A204.1 (cell line): ENCODE results near the gene PREP.
A peak's percentile ranks its signal among the peaks of the same experiment; 100 is the strongest.

Experiments used
- FAIRE-seq: peaks from 2 replicates; lab custom pipeline; 2012; peaks lifted over from hg19 to GRCh38; lab: Jason Lieb, UNC

PREP gene

DNA sequence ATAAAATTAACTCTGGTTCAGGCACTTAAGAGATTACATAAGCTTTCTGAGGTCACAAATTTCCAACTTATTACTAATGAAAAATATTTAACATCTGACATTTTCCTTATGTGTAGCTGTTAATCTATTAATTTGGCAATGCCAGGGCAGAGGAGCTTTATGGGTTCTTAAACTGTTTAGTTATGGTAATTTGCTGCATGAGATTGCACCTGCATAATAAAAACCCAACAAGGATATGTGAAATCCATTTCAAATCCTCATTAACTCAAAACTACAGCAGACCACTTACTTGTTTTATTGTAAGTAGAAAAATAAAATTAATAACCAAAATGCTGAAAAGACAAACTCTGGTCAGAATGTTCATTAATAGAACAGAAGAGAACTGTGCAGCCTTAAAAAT is 98.1 kb downstream of the PREP start:
- no peak for FAIRE-seq

DNA sequence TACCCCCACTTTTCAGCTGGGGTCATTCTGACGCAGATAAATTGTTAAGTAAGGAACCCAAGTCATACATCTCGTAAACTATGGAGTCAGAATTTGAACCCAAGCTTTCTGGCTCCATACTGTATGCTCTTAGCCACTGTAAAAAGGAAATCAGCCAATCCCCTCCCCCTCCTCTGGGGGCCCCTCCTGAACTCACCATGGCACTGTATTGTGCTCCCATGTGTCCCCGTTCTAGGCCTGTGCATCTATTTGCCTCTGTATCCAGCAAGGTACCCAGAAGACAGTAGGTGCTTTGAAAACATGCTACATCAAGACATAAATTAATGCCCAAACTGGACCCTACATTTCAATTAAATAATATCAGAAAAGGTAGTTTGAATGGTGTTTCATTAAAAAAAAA is 98.5 kb downstream of the PREP start:
- FAIRE-seq, result no peak

DNA sequence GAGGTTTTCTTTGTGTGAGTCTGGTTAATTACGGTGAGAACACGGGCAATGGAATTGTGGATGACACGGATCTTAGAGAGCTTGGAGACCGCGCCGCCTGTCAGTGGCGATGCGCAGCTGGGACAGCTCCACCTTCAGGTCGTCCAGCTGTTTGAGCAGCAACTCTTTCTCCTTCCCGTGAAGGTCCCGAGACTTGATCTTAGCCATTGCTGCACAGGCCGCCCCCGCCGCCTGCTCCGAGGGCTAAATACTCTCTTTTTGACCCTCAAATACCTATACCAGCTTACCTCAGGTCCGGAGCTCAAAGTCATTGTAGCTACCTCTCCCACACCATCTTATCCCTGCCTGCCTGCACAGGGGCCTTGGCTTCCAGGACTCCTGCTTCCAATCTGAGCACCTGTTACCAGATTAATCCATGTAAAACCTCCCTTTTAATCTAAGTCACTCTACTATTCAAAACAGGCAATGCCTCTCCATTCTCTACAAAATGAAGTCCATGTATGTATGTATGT is 100.2 kb downstream of the PREP start:
- no peak for FAIRE-seq

DNA sequence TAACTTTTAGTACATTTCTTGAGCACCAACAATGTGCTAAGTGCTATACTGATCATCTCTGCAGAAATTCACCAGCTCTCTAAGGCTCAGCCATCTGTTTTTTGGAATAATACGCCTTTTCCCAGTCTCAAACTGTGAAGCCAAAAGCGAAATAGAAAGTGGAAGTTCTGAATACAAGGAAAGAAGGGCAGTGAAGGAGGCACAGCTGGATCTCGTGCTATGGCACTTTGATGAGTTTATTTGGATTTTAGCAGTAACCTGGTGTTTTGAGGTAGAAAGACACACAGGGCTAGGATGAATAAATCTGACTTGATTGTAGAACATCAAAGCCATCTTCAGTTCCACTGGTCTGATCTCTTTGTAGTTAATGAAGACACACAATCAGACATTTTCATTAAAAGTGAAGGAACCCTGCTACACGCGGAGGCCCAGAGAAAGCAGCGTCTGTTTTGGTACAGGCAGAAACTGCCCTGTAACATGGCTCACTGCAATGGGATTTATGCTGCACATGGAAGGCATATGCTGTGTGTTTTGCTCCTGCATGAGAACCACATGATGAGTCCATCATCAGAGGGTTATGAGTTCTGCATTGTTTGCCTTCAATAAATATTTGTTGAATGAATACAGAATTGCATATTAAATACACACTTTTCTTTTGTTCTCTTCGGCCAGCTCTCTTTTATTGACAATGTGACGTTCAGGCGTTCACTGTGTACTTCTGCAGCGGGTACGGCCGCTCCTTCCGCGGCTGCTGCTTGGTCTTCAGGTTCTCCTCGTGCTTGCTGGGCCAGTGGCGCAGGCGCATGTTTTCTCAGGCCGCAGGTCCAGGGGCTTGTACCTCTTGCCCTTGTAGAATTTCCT is 100.9 kb downstream of the PREP start:
- no peak for FAIRE-seq

- no peak for FAIRE-seq
These were observed 101.8 kb downstream of the PREP start for GRCh38 chr6:105301072-105301503.

DNA sequence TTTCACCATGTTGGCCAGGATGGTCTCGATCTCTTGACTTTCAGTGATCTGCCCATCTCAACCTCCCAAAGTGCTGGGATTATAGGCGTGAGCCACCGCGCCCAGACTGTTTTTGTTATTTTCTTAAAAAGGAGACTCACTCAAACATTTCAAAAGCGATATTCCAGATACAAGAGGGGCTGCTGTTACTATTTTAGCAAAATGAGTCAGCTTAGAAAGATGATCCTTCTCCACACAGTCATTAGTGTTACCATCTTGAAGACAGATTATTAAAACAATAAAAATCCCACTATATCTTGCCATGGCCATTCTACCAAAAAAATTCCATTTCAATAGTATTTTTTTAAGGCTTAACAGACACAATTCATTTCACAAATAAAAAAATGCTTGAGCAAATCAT is 102.8 kb downstream of the PREP start:
- FAIRE-seq, result no peak

GRCh38 chr6:105294129-105294528 is 108.8 kb downstream of the PREP start:
- FAIRE-seq, result no peak

DNA sequence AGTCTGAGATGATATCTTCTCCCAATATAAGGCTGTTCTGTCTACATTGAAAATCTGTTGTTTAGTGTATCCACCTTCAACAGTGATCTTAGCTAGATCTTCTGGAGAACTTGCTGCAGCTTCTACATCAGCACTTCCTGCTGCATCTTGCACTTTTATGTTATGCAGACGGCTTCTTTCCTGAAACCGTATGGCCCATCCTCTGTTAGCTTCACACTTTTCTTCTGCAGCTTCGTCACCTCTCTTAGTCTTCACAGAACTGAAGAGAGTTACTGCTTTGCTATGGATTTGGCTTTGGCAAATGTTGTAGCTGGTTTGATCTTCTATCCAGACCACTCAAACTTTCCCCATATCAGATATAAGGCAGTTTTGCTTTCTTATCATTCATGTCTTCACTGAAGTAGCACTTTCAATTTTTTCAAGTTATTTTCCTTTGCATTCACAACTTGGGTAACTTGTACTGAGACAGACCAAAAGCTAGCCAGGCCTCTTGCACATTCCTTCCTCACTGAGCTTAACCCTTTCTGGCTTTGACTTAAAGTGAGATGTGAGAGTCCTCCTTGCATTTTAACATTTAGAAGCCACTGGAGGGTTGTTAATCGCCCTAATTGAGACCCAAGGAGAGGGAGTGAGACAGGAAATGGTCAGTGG is 110.1 kb downstream of the PREP start:
- FAIRE-seq, result no peak

DNA sequence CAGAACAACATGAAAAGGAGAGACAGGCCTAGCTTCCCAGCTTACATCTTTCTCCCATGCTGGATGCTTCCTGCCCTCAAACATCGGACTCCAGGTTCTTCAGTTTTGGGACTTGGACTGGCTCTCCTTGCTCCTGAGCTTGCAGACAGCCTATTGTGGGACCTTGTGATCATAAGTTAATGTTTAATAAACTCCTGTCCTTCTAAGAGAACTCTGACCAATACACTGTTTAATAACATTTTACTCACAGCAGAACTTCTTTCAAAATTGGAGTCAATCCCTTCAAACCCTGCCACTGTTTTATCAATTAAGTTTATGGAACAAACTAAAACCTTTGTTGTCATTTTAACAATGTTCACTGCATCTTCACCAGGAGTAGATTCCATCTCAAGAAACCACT is 111.4 kb downstream of the PREP start:
- no peak for FAIRE-seq

DNA sequence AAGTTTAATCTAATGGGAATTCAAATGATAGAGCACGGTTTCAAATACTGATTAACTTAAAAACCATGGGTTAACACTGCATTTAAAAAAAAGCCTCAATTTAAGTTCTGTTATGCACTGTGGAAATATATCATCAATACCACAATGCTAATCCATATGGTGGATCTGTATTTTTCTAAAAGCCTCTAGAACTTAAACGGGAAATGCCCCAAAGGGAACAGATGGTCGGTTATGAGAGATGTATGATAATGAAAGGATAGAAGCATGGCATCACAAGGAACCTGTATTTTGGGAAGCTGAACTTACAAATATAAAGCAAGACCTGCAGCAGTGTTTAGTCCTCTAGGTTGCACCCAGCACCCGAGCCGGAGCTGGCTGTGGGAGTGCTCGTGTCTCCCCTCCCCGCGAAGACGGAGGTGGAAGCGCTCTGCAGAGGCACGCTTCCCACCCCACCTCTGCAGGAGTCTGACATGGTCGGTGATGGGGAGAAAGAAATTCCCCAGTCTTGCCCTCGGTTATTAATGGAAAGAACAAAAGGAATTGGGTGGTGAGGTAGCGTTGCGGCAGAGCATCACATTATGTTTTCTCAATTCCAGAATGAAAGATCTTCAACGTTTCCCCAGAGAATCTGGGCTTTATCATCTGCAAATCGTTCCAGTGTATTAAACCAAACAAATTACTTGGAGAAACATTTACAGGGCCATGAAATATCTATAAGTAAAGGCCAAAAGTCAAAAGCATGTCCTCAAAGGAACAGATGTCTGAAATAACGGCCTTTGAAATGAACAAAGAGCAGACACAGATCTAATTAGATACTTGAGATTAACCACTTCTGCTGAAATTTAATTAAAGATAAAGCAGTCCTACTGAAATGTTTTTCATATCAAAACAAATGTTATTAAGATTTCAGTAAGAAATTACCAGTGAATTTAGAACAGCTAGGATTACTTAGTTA is 120.0 kb downstream of the PREP start:
- FAIRE-seq, result peak; percentile 27

GRCh38 chr6:105280033-105280432 is 122.8 kb downstream of the PREP start:
- FAIRE-seq, result no peak

GRCh38 chr6:105279463-105279862 is 123.4 kb downstream of the PREP start:
- FAIRE-seq, result no peak

GRCh38 chr6:105278813-105279212 is 124.1 kb downstream of the PREP start:
- FAIRE-seq, result no peak

DNA sequence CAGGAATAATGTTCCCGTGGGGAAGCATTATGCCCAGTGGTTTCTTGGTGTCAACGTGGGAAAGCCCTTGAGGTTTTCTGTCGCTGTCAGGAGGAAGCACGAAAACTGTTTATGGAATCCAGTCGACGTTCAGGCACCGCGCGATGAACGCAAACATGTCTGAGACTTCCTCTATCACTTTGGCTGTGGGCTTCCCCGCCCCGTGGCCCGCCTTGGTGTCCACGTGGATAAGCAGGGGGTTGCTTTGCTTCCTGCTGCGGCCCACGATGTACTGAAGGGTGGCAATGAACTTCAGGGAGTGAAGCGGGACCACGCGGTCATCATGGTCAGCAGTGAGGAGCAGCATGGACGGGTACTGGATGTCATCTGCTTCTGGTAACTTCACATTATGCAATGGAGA is 124.8 kb downstream of the PREP start:
- FAIRE-seq, result no peak

DNA sequence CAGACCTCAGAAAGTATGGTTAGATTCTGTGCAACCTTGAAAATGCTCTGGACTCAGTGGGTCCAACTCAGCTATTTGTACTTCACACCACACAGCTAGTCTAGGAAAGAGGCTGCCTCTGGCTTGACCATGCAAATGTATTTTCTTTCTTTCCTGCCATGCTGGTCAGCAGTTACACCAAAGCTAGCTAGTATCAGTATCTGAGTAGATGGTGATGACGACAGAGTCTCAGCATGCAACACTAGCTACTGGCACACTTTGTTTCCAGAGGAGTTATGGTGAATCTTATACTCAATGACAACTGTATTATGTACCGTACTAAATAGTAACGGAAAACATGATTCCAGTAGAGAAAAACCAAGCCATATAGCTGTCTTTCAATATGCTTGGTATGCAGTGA is 126.5 kb downstream of the PREP start:
- no peak for FAIRE-seq

DNA sequence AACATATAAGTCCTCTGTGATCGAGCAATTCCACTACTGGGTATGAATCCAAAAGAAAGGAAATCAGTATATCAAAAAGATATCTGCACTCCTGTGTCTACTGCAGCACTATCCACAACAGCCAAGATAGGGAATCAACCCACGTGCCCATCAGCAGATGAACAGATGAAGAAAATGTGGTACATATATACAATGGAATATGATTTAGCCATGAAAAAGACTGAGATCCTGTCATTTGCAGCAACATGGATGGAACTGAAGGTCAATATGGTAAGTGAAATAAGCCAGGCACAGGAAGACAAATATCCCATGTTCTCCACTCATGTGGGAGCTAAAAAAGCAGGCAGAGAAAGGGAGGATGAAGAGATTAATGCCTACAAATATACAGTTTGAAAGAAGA is 127.3 kb downstream of the PREP start:
- no peak for FAIRE-seq

DNA sequence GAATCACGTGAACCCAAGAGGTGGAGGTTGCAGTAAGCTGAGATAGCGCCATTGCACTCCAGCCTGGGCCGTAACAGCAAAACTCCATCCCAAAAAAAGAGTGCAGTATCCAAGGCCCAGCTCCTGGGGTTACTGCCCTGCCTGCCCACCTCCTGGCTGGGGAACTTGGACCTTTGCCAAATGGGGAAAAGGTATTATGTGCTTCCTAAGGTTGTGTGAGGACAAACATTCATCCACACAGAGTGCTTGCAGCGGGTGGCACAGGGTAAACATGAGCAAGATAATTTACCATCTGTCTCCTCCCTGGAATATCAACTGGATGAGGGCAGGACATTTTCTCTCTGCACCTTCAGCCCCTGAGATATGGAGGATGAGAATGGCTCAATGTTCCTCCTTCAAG is 128.2 kb downstream of the PREP start:
- FAIRE-seq, result no peak

DNA sequence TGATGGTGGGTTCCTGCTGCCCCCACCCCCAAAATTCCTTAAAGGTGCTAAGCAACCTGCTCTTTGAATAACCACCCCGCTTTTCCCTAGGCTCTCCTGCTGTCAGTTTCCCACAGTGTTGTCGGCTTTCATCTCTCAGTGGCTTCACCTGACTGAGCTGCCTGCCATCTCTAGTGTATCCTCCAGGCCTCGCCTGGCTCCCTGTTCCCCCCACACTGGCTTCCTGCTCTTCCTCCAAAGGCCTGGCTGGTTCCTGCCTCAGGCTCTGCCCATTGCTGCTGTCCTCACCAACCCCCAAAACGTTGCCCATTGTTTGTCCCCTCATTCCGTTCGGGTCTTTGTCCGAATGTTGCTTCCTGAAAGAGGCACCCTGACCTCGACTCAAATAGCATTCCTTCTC is 129.3 kb downstream of the PREP start:
- no peak for FAIRE-seq

- FAIRE-seq, result no peak
These were observed 130.1 kb downstream of the PREP start for GRCh38 chr6:105272786-105273185.

- no peak for FAIRE-seq
These were observed 132.4 kb downstream of the PREP start for GRCh38 chr6:105270511-105270910.

- no peak for FAIRE-seq
These were observed 133.5 kb downstream of the PREP start for GRCh38 chr6:105269390-105269789.
